IgD-negative memory B cell (primary cell): ENCODE data around the gene SH3RF1. TPM values are rescaled to one million over a fixed set of nuclear protein-coding genes. Genes with fewer than 3 reads are reported as not detected.

Source experiments
- H3K27ac Mint-ChIP-seq, 3 donors: one replicate each; pipeline ENCODE4 v1.8.0; 2020 to 2022; ENCODE audit warnings: mild to moderate bottlenecking in 3 of 3, mixed read lengths in 3 of 3, moderate library complexity in 1 of 3
- H3K27me3 Mint-ChIP-seq: one replicate; pipeline ENCODE4 v1.8.0; 2021; ENCODE audit warnings: mixed read lengths
- H3K36me3 Mint-ChIP-seq: one replicate; pipeline ENCODE4 v1.8.0; 2020; ENCODE audit warnings: mild to moderate bottlenecking, mixed read lengths
- H3K4me1 Mint-ChIP-seq, 3 donors: one replicate each; pipeline ENCODE4 v1.8.0; 2020 to 2022; ENCODE audit warnings: mixed read lengths in 3 of 3, mild to moderate bottlenecking in 1 of 3
- H3K4me3 Mint-ChIP-seq, 4 donors: one replicate each; pipeline ENCODE4 v1.8.0; 2020 to 2022; ENCODE audit warnings: mild to moderate bottlenecking in 4 of 4, mixed read lengths in 4 of 4, moderate library complexity in 3 of 4
- H3K9me3 Mint-ChIP-seq, 3 donors: one replicate each; pipeline ENCODE4 v1.8.0; 2020 to 2021; ENCODE audit warnings: mixed read lengths in 3 of 3, mild to moderate bottlenecking in 1 of 3
- polyA plus RNA-seq: library from polyadenylated mRNA; unstranded; fragments of 300-500 nt; fragmentation: Illumina TruSeq; gene quantifications from one replicate; pipeline ENCODE4 v1.2.3, GENCODE V29; 2021

Gene SH3RF1
- polyA plus RNA-seq, 1 donor from 2014 or later: 2.2 TPM

DNA sequence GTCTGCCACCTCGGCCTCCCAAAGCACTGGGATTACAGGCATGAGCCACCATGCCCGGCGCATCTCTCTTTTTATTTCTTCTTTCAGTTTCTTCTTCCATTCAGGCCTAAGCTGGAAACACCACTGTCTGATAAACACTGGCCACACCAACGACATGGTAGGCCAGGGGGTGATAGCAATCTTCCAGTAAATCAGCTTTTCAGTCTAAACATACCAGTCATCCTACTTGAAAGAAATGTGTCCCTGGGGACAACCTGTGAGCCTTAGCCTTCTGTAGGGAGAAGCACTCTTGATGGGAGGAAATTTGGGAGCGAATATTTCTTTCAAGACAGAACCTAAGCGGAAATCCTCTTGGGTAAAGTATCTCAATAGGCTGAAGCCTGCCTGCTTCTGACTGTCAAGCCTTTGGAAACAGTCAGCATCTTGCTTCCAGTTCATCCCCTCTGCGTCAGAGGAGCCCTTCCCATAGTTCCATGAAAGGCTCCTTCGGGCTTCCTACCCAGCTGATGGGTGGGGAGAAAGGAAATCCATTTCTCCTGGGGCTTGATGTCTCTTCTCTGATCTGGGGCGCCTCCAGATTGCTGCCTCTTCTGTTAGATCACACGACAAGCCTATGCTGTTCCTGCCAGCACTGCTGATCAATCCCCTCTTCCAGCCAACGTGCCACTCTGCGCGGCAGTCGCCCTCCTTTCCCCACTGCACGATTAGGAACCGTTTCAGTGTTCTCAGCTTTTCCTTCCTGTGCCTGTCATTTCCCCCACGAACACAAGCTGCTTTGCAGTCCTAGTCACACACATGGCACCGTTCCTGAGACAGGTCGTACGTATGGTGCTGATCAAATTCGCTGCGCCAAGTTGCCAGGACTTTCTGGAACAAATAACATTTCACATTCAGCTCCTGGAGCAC, 211.2 kb downstream of the SH3RF1 start:
- H3K9me3 Mint-ChIP-seq: no peaks in the 10 kb centered on the region
- no peak overlapping the region for H3K4me3 Mint-ChIP-seq
- H3K36me3 Mint-ChIP-seq: no peaks in the 10 kb centered on the region
- peaks cover 0 to 2% (median 0%) of the 10 kb centered on the region in 3 donors for H3K4me1 Mint-ChIP-seq
- H3K27ac Mint-ChIP-seq: no peak overlapping the region
- H3K27me3 Mint-ChIP-seq: peaks cover 2% of the 10 kb centered on the region

DNA sequence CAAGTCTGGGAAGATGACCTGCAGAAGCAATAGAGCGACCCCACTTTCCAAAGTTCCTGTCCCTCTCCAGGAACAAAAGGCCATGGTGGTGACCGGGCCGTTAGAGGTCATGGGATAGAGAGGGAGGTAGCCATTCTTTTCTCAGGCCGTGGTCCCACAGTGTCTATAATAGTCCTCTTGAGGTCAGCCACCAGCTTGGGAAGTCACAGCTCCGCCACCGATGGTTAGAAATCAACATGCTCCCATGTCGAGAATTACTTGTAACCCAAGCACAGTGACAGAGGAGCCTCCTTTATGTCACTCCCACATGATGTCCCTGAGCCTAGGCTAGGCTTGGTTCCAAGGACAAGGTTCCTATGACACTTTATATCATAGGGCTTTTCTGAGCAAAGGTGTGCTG, 212.4 kb downstream of the SH3RF1 start:
- Mint-ChIP-seq H3K36me3 (no peaks in the 10 kb centered on the region), H3K9me3 (no peaks in the 10 kb centered on the region), H3K27me3 (peaks cover 2% of the 10 kb centered on the region), H3K4me3 (no peak overlapping the region), H3K27ac (no peak overlapping the region), H3K4me1 (peaks cover 0 to 2% (median 2%) of the 10 kb centered on the region in 3 donors)

DNA sequence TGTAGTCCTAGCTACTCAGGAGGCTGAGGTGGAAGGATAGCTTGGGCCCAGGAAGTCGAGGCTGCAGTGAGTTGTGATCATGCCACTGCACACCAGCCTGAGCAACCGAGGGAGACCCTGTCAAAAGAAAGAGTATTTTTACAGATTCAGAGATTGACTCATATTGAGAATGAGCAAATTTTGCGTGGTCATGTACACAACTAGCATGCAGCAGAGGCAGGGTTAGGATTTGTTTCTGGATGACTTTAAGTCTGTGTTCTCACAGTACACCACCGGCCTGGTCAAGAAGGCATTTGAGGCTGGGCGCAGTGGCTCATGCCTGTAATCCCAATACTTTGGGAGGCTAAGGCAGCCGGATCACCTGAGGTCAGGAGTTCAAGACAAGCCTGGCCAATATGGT, 215.9 kb downstream of the SH3RF1 start:
- Mint-ChIP-seq H3K9me3 (no peaks in the 10 kb centered on the region), H3K4me3 (no peak overlapping the region), H3K4me1 (peaks cover 0 to 2% (median 2%) of the 10 kb centered on the region in 3 donors), H3K27ac (no peak overlapping the region), H3K36me3 (no peaks in the 10 kb centered on the region), H3K27me3 (peaks cover 2% of the 10 kb centered on the region)

DNA sequence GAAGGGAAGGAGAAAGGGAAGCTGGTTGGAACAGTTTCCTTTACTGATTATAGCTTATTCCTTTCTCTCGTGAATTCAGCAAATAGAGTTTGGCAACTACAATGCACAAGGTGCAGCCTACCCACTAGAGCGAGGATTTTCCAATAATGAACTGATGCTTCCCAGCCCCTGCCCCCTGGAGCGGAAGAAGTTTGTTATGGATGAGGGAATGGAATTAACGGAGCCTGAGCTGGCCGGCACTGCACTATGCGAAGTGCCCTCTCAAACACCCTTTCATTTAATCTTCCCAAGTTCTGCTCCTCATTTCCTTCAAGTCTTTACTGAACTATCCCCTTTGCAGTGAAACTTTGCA, 218.2 kb downstream of the SH3RF1 start:
- H3K9me3 Mint-ChIP-seq: no peaks in the 10 kb centered on the region
- H3K4me3 Mint-ChIP-seq: no peak overlapping the region
- no peak overlapping the region for H3K27ac Mint-ChIP-seq
- no peaks in the 10 kb centered on the region for H3K27me3 Mint-ChIP-seq
- H3K36me3 Mint-ChIP-seq: no peaks in the 10 kb centered on the region
- H3K4me1 Mint-ChIP-seq: peaks cover 0 to 2% (median 2%) of the 10 kb centered on the region in 3 donors

DNA sequence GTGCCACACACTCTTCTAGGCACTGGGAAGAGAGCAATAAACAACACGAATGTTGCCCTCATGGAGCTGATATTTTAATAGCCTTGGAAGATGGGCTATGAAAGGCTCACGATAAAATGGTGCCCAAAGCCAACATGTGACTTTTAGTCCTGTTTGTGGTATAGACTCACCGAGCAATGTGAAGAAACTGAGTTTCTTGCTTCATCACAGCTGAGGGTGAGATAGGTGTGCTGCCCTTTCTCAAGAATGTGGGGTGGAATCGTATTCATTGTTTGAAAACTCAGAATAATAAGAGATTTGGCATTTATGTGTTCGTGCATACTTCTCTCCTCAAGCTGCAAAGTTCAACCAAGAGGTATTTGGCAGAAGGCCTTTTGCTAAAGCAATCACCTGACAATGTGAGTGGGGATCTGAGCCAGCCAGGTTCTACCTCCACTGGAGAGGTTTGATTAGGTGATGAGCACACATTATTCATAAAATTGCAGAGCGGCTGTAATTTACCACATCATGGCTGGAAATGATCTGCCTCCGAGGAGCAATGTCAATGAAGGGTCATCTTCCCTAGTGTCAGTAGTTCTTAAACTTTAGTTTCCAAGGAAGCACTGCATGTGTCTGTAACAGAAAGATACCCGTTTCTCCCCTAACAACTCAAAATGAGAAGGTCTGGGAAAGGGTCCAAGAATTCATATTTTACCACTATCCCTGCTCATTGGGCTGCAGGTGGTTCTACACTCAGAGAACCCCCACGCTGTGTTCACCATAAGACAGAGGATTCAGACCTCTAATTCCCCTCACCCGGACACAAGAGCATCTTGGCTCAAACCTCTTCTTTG, 218.8 kb downstream of the SH3RF1 start:
- H3K27me3 Mint-ChIP-seq: no peaks in the 10 kb centered on the region
- H3K9me3 Mint-ChIP-seq: no peaks in the 10 kb centered on the region
- peaks cover 0 to 2% (median 2%) of the 10 kb centered on the region in 3 donors for H3K4me1 Mint-ChIP-seq
- no peak overlapping the region for H3K27ac Mint-ChIP-seq
- no peaks in the 10 kb centered on the region for H3K36me3 Mint-ChIP-seq
- no peak overlapping the region for H3K4me3 Mint-ChIP-seq

DNA sequence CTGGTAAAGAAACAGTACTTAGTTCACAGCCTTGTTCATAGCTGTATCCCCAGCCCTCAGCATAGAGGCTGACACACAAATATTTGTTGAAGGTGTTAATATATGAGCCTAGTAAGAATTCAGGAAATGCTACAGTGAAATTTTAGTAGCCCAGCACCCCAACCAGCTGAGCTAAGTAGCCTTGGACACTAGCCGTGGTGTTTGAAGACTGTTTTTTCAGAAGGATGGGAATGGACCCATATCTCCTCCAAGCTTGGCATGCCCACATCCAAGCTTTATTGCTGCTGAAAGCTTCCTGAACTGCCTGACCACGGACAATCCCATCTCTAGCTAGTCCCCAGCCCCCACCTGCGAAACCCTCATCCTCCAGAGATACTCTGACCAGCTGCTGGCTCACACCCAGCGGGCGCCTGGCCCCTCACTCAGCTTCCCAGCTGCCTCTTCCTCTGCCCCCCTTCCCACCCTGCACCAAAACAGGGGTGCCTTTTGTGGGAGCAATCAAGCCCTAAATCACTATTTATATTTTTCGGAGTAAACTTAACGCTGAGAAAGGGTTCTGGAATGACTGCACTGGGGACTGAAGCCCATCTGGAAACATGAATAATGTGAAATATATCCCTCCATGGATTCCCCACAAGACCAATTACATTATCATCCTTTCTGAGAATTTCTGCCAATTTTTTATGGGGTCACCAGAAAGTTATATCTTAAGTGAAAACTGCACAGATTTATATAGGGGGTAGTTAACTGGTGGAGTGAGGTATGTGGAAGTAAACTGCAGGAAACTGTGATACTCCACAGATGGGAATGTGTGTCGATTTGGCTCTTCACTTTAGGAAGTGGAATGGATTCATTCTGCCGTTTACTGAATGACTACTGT, 219.6 kb downstream of the SH3RF1 start:
- no peaks in the 10 kb centered on the region for H3K36me3 Mint-ChIP-seq
- H3K4me3 Mint-ChIP-seq: no peak overlapping the region
- H3K27me3 Mint-ChIP-seq: no peaks in the 10 kb centered on the region
- H3K27ac Mint-ChIP-seq: no peak overlapping the region
- peaks cover 0 to 2% (median 0%) of the 10 kb centered on the region in 3 donors for H3K4me1 Mint-ChIP-seq
- H3K9me3 Mint-ChIP-seq: no peaks in the 10 kb centered on the region

DNA sequence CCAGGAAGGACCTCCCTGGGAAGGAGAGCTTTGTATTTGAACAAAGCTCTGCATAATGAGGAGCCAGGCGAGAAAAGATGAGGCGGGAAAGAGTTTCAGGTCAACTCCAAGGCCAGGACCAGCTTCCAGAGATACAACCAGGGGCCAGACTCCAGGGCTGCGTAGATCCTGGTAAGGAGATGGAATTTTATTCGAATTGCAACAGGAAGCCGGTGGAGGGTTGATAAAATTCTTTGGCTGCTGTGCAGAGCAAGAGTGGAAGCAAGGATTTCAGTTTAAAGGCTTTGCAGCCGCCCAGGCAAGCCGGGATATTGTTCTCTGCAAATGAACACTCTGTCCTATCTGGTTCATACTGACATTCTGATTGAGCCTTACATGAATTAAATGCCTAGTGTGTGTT, 220.5 kb downstream of the SH3RF1 start:
- Mint-ChIP-seq H3K9me3 (no peaks in the 10 kb centered on the region), H3K4me1 (peaks cover 0 to 2% (median 0%) of the 10 kb centered on the region in 3 donors), H3K36me3 (no peaks in the 10 kb centered on the region), H3K27ac (no peak overlapping the region), H3K27me3 (no peaks in the 10 kb centered on the region), H3K4me3 (no peak overlapping the region)

DNA sequence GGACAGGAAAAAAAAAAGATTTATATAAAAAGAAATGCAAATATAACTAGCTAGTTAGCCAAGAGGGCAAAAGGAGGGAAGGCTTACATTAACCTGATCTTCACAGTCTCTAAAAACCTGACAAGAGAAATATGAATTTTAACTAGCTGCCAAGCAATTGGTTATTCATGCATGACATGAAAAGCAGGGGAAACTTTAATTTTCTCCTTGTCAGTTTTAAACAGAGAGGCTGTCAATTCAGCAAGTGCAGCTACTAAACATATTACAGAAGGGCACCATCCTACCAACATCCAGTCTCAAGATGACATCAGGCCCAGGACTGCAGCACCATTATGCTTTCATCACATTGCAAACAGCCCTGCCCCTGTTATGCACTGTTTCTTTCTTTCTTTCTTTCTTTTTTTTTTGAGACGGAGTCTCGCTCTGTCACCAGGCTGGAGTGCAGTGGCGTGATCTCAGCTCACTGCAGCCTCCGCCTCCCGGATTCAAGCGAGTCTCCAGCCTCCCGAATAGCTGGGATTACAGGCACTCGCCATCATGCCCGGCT, 221.8 kb downstream of the SH3RF1 start:
- Mint-ChIP-seq H3K27me3 (no peaks in the 10 kb centered on the region), H3K9me3 (no peaks in the 10 kb centered on the region), H3K27ac (no peak overlapping the region), H3K4me1 (peaks cover 0 to 2% (median 0%) of the 10 kb centered on the region in 3 donors), H3K4me3 (no peak overlapping the region), H3K36me3 (no peaks in the 10 kb centered on the region)

DNA sequence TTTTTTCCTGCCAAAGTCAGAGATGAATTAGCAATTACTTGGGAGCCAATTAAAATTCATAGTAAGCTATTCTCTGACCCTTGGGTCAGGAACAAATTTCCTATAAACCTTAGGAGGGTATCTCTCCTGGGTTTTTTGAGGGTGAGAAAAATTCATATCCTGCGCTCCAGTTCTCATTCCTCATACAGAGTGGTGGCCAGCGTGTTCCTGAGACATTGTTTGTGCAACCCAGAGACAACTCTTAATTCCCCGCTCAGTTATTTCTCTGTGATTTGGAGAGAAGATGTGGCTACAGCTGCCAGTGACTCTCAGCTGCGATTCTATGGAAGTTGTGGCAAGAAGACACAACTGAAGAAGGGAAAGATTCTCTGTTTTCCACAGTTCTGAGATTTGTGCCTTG, 222.8 kb downstream of the SH3RF1 start:
- Mint-ChIP-seq H3K27me3 (no peaks in the 10 kb centered on the region), H3K27ac (no peak overlapping the region), H3K4me3 (no peak overlapping the region), H3K9me3 (no peaks in the 10 kb centered on the region), H3K36me3 (peaks cover 3% of the 10 kb centered on the region), H3K4me1 (no peaks in the 10 kb centered on the region)

DNA sequence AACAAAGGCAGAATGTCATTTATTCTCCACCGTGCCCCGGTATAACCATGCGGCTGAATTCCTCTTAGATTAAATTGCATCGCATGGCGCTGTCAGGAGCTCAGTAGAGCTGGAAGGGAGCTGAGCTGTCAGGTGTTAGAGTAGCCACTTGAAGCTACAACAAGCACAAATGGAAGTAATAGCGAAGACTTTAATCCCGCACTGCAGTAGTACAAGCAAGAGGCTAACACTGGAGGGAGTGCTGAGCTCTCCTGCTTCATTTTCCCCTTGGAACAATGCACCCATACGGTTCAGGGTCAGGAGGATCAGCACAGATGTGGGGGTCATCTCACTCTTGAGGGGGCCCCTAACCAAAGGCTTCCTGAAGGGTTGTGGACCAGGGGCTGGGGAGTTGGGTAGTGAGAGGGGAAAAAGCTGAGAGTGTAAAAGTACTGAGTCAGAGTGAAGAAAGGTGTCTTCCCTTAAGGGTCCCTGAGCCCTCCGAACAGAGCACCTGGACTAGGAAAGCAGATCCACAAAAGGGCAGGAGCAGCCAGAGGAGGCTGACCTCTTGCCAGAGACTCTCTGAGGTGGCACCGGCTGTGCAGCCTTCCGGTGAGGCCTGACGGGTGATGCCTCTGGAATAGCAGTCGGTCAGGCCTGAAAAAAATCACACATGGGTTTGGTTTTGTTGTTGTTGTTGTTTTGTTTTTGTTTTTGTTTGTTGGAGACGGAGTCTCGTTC, 224.7 kb downstream of the SH3RF1 start:
- Mint-ChIP-seq H3K9me3 (no peaks in the 10 kb centered on the region), H3K27ac (no peak overlapping the region), H3K4me3 (no peak overlapping the region), H3K4me1 (no peaks in the 10 kb centered on the region), H3K27me3 (no peaks in the 10 kb centered on the region), H3K36me3 (peaks cover 3% of the 10 kb centered on the region)

DNA sequence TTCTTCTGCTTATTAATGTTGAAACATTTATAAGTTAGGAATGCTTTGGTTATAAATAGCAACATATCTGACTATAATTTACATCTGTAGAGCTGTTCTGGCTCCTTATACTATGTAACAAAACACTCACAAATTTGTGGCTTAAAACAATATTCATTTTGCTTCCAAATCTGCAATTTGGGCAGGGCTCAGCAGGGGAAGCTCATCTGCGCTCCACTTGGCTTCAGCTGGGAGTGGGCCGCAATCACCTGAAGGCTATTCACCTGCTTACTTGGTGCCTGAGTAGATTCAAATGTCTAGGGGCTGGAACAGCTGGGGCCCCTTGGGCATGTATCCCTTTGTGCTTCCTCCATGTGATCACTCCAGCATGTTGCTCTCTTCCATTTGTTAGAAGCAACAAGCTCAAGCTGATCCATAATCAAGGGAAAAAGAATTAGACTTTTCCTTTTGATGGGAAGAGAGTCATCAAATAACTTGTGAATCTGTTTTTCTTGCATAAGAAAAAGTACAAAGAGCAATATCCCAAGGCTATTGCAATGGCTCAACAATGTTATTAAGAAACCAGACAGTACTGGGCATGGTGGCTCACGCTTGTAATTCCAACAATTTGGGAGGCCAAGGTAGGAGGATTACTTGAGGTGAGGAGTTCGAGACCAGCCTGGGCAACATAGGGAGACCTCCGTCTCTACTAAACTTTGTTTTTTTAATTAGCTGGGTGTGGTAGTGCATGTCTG, 225.9 kb downstream of the SH3RF1 start:
- H3K9me3 Mint-ChIP-seq: no peaks in the 10 kb centered on the region
- no peaks in the 10 kb centered on the region for H3K4me1 Mint-ChIP-seq
- H3K4me3 Mint-ChIP-seq: no peak overlapping the region
- H3K27me3 Mint-ChIP-seq: no peaks in the 10 kb centered on the region
- peaks cover 3% of the 10 kb centered on the region for H3K36me3 Mint-ChIP-seq
- H3K27ac Mint-ChIP-seq: no peak overlapping the region
